Measurements from ENCODE around the gene IMP4.

- TF ChIP-seq GATA2 (IDR thresholded peaks at IDR 0.05; ENCODE audit: low read depth, low read length) (no peak), GATA3 (IDR thresholded peaks at IDR 0.05; ENCODE audit: low read depth, low read length) (no peak)
Observed at GRCh38 chr2:130328710-130329109, 14.0 kb upstream of the IMP4 start.
